Activated T-cell treated with anti-CD3 and anti-CD28 coated beads, Interleukin-2, amount 50 U/mL, for 1 hour (primary cell): ENCODE data around the gene IL13RA1.
A peak's percentile ranks its signal among the peaks of the same experiment; 100 is the strongest.
"Not testable (repeated sequence)": the region's sequence is repeated elsewhere in the genome, so short reads cannot be mapped to it uniquely, and the experiment has no call there.

ENCODE experiments used
- DNase-seq: peaks from one replicate; pipeline ENCODE4 v3.0.0-alpha.2; 2020

Gene IL13RA1

DNA sequence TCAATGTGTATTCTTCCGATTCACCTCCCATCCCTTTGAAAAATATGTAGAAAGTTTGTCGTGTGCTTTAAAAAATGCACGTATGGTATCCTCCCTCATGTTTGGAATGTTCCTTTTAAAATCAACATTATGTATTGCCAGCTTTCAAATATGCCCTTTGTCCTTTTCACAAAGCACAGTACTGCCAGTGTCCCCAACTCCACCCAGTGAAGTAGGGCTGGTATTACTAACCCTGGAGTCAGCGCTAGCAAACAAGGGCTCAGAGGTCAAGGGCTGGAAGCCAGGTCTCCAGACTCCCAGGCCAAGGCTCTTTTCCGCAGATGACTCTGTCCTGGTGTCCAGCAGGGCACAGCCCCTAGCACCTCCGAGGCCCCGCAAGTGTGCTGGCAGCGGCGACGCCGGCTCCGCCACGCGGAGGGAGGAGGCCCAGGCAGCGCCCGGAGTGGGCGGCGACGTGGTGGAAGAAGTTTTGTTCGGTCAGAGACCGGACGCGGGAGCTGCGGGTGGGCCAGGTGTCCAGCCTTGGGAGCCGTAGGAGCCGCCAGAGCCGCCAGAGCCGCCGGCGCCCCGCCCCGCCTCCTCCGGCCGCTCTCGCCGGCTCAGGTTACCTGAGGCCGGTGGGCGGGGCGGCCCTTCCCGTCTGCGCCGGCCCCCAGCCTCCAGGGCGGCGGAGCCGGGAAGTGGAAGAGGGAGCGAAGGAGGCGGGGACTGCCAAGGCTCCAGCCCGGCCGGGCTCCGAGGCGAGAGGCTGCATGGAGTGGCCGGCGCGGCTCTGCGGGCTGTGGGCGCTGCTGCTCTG lies at the start of gene IL13RA1:
Gene IL13RA1 (plus strand): TSS at position 720 of the 799 bp plus-strand sequence. CDS start 33 bp downstream, at position 753.
- peak; percentile 25 for DNase-seq

DNA sequence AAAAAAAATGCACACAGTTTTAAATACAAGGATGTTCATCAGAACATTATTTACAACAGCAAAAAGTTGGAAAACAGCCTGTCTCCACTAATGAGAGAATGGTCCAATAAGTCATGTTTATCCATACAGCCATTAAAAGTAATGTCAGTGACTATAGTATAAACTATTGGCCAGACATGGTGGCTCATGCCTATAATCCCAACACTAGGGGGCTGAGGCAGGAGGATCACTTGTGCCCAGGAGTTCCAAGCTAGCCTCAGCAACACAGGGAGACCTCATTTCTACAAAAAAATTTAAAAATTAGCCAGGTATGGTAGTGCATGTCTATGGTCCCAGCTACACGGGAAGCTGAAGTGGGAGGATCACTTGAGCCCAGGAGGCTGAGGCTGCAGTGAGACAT lies 48.1 kb upstream of the IL13RA1 start:
- DNase-seq, result no peak

DNA sequence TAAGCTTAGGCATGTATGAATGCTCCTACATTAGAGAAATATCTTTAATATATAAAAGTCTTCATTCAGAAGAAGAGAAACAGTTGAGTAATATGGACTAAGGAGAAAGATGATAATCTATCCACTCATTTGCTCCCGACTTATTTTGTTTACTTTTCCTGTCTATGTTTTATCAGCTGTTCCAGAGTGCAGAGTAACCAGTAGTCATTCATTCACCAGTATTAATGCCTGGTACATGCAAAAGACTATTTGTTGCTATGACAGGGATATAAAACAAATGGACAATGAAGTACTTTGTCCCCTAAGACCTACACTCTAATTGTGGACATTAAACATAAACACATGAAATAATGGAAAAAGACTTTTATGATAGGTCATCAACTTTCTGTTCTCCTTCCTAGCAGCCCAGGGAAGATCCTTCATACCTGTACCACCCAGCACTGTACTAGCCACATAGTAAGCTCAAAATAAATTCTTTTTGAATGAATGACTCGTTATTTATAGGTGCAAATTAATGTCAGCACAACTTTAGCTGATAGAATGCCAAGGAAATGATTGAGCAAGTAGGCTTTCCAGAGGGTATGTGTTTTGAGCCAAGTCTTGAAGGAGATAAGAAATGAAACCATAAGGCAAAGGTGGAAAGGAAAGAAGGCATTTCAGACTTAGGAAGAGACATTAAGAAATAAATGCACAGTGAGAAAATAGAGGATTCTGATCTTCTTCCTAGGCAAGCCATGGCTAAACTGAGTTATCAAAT lies 45.0 kb upstream of the IL13RA1 start:
- no peak for DNase-seq

DNA sequence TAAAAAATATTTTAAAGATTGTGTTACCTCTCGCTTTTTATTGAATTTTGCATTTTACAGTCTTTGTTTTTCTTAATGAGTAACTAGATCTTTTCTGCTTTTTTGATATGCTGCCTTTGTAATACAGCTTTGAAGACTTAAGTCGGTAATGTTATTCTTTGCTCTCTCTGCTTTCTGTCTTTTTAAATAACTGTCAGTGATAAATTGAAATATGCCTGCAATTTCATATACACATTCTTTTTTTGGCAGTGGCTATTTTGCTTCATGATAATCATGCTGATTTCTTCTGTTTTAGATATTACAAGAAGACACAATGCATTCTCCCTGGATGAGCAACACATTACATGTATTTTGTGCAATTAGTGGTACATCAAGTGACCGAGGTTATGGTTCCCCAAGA lies 42.0 kb upstream of the IL13RA1 start:
- no peak for DNase-seq

DNA sequence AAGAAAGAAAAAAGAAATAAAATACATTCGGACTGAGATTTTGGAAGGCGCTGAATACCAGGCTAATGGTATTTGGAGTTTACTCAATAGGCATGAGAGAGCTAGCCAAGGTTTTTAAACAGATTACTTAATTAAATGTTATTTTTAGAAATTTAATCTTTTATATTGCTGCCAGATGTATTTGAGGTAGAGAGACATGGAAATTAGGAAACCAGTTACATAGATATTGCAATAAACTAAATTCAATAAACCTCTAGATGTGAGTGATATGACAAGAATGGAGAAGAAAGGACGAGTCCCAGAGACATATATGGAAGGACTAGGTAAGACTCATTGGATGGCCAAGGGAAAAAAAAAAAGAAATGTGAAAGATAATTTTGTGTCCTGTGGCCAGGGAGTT lies 38.5 kb upstream of the IL13RA1 start:
- DNase-seq, result no peak

DNA sequence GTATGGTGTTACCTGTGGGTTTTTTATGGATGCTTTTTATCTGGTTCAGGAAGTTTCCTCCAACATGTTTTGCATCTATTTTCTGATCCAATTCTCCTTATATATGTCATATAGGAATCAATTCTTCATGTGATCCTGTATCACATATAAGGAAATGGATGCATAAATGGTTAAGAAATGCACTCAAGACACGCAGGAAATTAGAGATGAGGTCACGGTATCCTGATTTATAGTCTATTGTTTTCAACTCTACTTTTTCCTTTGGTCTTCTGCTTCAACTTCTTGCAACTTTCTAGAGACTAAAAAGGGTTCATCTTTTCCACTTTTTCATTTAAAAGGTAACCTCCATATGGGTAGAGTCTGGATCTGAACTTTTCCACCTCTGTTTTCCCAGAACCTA lies 33.6 kb upstream of the IL13RA1 start:
- DNase-seq, result no peak

DNA sequence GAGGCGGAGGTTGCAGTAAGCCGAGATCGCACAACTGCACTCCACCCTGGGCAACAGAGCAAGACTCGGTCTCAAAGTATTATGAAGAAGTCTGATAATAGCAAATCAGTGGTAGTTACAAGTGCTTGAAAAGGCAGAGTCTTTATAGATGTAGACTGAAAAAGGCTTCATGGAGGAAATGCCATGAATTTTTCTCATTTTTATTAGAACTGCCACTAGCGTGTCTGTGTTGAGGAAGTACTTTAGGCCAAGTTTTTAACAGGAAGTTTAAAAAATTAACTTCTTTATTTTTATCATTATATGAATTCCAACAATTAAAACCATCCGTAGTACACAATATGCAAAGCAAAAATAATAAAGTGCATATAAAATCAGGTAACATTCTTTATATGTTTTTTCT lies 32.8 kb upstream of the IL13RA1 start:
- no peak for DNase-seq

DNA sequence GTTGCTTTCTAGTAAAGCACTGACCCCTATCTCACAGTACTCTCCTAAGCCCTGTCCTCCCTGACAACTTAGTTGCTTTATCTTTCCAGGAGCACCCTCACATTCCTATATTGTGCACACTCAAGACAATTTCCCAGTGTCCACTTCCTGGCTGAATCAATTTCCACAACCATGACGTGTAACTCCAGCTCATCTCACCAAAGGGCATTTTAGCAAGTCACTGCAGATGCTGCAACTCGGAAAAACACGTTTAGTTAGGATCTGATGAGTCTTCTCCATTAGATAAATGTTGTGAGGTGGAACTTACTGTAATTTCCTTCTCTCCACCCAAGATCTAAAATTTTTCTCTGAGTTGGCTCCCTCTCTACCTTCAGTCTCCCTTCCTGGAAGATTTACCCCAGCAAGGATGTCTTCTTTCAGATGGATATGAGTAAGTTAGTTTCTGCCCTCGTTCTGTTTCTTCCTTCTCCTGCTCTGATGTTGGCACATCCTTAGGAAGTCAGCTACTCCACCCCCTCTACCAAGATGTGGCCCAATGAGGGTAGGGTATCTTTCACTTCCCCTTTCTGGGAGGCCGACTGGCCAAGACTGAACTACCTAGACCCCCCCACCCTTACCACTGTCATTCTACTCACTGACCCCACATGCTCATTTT lies 28.8 kb upstream of the IL13RA1 start:
- DNase-seq, result no peak

DNA sequence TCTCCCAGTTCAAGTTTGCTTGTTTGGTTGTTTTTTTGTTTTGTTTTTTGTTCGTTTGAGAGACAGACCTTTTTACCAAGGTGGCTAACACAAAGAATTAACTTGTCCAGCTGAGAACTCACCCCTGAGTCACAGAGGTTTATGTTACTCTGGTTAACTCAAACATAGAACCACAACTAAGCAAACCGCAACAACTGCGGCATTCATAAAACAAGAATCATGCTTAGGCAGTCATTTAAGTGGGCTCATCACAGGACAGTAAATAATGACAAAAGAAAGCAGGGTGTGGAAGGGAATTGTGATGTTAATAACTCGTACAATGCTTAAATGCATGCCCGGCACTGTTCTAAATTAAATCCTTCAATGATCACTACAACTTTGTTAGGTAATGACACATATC lies 24.7 kb upstream of the IL13RA1 start:
- DNase-seq, result no peak

DNA sequence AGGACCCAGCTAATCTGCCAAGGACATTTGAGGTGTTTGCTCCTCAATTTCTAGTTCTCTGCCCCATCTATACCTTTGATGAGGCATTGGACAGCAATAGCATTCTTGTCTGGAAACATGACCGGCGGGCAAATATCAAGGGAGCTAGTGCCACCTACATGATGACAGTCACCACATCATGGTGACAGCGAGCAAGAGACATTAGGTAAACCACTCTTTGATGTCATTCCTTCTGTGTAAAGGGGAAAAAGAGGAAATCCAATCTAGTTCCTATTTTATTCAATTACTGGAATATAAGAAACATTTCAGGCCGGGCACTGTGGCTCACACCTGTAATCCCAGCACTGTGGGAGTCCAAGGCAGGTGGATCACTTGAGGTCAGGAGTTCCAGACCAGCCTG lies 20.7 kb upstream of the IL13RA1 start:
- no peak for DNase-seq

DNA sequence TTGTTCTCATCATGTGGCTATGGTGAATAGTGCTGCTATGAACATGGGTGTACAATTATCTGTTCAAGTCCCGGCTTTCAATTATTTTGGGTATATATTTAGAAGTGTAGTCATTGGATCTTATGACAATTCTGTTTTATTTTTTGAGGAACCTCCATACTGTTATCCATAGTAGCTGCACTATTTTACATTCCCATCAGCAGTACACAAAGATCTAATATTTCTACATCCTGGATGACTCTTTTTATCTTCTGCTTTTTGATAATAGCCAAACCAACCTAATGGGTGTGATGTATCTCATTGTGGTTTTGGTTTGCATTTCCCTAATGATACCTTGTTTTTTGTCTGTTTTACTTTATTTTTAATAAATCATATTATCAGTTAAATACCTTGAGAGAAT lies 12.9 kb upstream of the IL13RA1 start:
- DNase-seq, result no peak

DNA sequence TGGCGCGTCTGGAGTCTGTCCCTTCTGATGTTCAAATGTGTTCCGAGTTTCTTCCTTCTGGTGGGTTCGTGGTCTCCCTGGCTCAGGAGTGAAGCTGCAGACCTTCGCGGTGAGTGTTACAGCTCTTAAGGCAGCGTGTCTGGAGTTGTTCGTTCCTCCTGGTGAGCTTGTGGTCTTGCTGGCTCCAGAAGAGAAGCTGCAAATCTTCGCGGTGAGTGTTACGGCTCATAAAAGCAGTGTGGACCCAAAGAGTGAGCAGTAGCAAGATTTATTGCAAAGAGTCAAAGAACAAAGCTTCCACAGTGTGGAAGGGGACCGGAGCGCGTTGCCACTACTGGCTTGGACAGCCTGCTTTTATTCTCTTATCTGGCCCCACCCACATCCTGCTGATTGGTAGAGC lies 11.5 kb upstream of the IL13RA1 start:
- DNase-seq, result not testable (repeated sequence)

DNA sequence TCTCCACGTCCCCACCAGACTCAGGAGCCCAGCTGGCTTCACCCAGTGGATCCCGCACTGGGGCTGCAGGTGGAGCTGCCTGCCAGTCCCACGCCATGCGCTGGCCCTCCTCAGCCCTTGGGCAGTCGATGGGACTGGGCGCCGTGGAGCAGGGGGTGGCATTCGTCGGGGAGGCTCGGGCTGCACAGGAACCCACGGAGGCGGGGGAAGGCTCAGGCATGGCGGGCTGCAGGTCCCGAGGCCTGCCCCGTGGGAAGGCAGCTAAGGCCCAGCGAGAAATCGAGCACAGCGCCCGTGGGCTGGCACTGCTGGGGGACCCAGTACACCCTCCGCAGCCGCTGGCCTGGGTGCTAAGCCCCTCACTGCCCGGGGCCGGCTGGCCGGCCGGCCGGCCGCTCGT lies 10.6 kb upstream of the IL13RA1 start:
- DNase-seq, result not testable (repeated sequence)

DNA sequence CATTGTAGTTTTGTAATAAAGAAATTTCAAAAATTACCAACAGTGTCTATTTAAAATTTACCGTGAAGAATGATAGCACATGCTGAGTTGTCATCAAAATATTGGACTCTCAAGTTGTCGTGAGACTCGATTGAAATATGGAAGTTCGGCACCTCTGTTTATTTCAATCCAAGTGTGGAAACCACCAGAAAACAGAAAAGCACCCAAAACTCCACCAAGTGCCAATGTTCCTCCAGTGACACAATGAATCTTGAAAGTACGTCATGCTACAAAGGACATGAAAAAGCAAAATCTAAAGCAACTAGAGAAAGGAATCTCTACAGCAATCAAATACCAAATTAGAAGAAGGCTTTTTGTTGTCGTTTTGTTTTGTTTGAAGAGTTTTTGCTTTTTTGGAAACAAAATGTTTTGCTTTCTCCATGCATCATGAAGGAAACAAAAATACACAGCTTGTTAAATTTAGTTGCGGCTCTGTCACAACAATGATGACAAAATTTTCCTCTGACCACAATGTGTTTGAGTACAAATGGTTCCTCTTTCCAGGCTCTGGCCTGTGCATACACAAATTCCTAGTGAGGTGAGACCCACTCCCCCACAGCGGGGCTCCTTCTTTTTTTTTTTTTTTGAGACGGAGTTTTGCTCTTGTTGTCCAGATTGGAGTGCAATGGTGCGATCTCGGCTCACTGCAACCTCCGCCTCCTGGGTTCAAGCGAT lies 9.6 kb upstream of the IL13RA1 start:
- no peak for DNase-seq

DNA sequence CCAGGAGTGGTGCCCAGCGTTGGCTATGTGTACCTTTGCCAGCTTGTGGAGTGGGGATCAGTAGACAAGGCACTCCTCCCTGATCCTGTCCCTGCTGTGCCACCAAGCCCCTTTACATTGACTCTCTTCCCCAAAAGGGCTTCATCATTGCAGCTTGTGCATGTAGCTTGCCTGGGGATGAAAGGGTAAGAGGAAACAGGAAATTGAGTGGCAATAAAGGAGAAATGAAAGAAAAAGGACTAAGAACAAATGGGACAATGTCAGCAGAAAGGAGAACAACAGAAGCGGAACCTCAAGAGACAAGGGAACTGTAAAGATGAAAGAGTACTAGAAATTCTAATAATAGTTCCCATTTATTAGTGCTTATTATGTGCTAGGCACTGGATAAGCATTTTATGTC lies 8.7 kb upstream of the IL13RA1 start:
- DNase-seq, result no peak

DNA sequence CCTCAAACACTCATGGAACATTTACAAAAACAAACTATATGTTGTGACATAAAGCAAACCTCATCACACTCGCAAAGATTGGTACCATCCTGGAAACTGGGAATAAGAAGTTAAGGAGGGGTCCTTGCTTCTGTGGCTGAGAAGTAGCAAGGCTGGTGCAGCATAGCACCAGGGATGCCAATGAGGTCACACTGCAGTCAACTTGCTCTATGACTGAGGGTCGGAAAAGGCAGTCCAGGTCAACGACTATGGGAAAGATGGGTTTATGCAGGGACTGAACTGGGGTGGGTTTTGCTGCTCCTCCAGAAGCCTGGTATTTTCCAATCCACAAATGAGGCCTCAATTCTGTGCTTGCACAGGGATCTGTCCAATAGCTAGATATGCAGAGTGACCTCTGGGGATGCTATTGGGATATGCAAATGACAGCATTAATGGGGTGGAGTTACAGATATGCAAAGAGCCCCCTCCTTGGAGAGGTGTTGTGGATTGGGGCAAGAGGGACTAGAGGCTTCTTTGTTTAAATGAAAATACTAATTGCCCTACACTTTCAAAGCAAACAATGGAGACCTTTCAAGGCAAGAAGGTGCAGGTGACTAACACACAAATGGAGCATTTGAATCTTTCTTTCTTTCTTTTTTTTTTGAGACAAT lies 7.2 kb upstream of the IL13RA1 start:
- no peak for DNase-seq

DNA sequence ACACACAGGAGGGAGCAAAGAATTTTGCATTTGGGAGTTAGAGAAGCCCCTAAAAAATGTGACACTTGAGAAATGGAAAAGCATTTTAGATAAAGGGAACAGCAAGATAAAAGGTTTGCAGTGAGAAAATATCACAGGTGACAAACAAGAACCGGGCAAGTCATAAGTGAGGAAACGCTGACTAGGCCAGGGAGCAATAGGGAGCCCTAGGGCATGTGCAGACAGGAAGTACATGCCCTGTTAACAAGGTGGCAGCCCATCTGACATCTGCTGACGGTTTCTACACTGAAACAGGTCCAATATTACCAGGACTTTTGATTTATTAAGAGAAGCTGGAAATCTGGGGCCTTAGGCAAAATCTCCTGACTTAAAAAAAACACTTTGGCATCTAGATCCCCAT lies 4.0 kb upstream of the IL13RA1 start:
- no peak for DNase-seq

DNA sequence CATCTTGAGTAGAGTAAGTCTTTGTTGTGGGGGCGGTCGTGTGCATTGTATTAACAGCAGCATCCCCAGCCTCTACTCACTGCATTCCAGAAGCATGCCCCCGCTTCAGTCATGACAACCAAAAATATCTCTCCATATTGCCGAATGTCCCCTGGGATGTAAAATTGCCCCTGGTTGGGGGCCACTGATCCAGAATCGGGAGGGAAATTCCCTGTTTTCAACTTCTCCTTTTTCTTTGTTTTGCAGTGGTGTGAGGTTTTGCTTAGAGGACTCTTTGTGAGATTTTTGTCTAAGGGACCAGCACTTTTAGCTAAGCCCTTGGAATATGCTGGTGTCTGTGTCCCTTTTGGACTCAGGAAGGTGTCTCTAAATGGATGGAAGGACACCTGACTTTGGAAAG lies 3.0 kb upstream of the IL13RA1 start:
- no peak for DNase-seq

DNA sequence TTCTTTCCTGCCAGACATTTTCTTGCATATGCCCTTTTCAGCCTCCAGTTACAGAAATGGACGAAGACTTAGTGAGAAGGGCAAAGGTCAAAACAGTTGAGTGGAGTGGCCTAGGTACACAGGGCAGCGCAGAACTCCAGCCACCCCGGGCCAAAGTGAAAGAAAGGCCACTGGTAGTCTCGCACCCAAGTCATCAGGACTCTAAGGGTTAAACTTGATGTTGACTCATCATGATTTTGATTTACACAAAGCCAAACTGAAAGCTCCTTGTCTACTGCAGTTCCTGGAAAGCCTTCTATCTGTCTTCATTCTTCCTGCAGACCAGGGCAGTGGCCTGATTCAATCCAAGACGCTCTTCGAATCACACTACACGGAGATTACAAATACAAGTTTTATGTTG lies 2.6 kb upstream of the IL13RA1 start:
- DNase-seq, result no peak

DNA sequence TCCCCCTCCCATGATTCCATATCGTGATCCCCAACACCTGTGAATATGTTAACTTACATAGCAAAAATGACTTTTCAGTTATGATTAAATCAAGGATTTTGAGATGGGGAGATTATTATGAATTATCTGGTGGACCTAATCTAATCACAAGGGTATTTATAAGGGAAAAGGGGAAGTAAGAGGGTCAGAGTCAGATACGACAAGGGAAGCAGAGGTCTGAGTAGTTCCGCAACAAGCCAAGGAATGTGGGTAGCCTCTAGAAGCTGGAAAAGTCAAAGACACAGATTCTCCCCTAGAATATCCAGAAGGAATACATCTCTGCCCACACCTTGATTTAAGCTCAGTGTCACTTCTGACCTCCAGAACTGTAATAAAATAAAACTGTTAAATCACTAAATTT lies 1.0 kb upstream of the IL13RA1 start:
- DNase-seq, result no peak

DNA sequence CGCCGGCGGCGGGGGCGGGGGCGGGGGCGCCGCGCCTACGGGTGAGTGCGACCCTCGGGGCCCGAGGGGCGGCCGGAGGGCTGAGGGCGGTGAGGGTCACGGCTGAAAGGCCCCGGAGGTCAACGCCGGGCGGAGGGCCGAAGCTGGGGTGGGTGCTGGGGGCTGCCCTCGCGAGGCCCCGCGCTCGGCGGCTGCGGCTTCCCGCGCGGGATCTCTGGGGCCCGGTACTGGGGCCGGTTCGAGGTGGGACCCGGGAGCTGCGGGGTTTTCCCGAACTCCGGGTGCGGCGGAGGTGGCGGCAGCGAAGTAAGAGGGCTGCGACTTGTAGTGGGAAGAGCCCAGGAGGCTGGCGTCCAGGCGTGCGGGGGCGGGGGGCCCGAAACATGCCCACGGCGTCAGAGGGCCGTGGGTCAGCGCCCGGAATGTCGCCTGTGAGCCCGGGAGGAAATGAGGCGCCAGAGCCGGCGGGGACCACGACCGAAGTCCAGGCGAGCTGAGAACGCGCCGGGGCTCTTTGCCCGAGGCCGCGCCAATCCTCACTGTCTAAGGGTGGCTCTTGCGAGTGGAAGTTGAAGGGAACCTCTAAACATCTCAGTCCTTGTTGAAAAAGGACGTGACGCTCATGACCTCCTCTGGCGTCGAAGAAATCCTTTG lies 407 bp downstream of the IL13RA1 start:
- DNase-seq, result no peak

DNA sequence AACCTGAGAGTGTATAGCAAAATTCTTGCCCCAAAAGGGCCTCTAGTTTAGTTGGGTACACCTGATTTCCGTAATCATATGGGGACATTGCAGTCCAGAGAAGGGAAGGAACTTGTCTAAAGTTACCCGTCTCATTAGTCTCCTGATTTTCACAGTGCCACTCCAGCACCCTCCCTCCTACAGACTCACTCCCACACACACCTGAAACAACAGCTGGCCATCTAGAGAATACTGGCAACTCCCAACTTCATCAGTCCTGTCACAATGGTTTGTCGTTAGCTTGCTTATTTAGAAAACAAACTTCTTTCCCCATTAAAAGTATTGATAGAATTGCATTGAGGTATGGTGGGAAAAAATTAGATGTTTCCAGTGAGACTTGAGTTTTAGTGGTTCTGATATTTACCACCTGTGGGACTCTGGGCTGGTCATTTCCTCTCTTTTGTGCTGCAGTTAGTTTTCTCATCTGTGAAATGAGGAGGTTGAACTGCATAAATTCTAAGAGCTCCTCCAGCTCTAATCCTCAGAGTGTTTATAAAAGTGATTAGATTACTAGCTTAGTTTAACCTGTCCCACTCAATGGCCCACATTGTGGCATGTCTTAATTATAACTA lies 1.7 kb downstream of the IL13RA1 start:
- no peak for DNase-seq
